GM12878 (cell line): ENCODE results near the gene ISLR2. TPM values are rescaled to one million over a fixed set of nuclear protein-coding genes. Genes with fewer than 3 reads are reported as not detected.

Source experiments
- ATAC-seq: fragments of 200-7000 bp; cut with Tn5 transposase; 3 replicates; pipeline ENCODE4 v1.9.1; 2020; ENCODE audit warnings: mild to moderate bottlenecking, moderate library complexity
- BruUV-seq: library from RNA; stranded (reverse); fragments of 400-500 nt; replicated peaks from 2 replicates; lab custom pipeline; 2021; lab: Mats Ljungman, UMichigan
- CTCF ChIA-PET: fragments of 300-600 bp; sonication (Branson Sonifier 250); formaldehyde crosslinking; extraction: SDS; loops from one replicate; lab custom pipeline; 2021; ENCODE audit warnings: inconsistent platforms; lab: Yijun Ruan, JAX
- POLR2A ChIA-PET: fragments of 350-600 bp; formaldehyde crosslinking; extraction: SDS; loops from one replicate; lab custom pipeline; 2021; ENCODE audit warnings: inconsistent platforms; lab: Charles Lee
- RAD21 ChIA-PET: fragments of 300-600 bp; sonication (Branson Sonifier 250); formaldehyde crosslinking; loops from one replicate; lab custom pipeline; 2023; ENCODE audit warnings: antibody characterized with exemption; ENCODE audit not compliant: unreplicated experiment; lab: Charles Lee
- SMC1A ChIA-PET: fragments of 300-600 bp; sonication (Branson Sonifier 250); formaldehyde crosslinking; loops from one replicate; lab custom pipeline; 2023; ENCODE audit not compliant: unreplicated experiment, uncharacterized antibody; lab: Charles Lee
- DNase-seq: peaks from one replicate; pipeline ENCODE4 v3.0.0-alpha.2; 2011; ENCODE audit warnings: low read depth, low spot score
- FAIRE-seq: peaks from 3 replicates; lab custom pipeline; 2011; peaks lifted over from hg19 to GRCh38; lab: Jason Lieb, UNC
- H2AFZ ChIP-seq: 2 replicates; pipeline ENCODE4 v1.6.0; 2011; ENCODE audit warnings: low read depth, low read length, control low read depth; ENCODE audit not compliant: control insufficient read depth
- H3K27ac ChIP-seq: 2 replicates; pipeline ENCODE4 v1.5.1; 2011; ENCODE audit warnings: control low read depth; ENCODE audit not compliant: control insufficient read depth, insufficient read depth
- H3K27me3 ChIP-seq, 2 experiments: replicated peaks in 1 of 2; 2 replicates each; pipeline versions ENCODE4 v1.6.0 to v1.6.1; 2011; ENCODE audit warnings: low read length in 1 of 2; ENCODE audit not compliant: control insufficient read depth in 2 of 2, insufficient read depth in 2 of 2
- H3K36me3 ChIP-seq, 2 experiments: 2 replicates each; pipeline ENCODE4 v1.5.1; 2011; ENCODE audit warnings: low read length in 1 of 2; ENCODE audit not compliant: control insufficient read depth in 2 of 2, insufficient read depth in 2 of 2
- H3K4me1 ChIP-seq: 2 replicates; pipeline ENCODE4 v1.6.1; 2011; ENCODE audit warnings: mild to moderate bottlenecking, low read length, moderate library complexity, mixed read lengths; ENCODE audit not compliant: control insufficient read depth, insufficient read depth
- H3K4me2 ChIP-seq: 2 replicates; pipeline ENCODE4 v1.6.0; 2011; ENCODE audit warnings: control low read depth; ENCODE audit not compliant: control insufficient read depth, insufficient read depth
- H3K4me3 ChIP-seq: fragments of 200-600 bp; sonication (generic); 2 replicates; pipeline ENCODE4 v1.5.1; 2016
- H3K79me2 ChIP-seq: 2 replicates; pipeline ENCODE4 v1.6.0; 2011; ENCODE audit warnings: low read length; ENCODE audit not compliant: control insufficient read depth, insufficient read depth
- H3K9ac ChIP-seq: 2 replicates; pipeline ENCODE4 v1.8.0; 2011; ENCODE audit warnings: low read length, control low read depth, mixed read lengths; ENCODE audit not compliant: control insufficient read depth, insufficient read depth
- H3K9me3 ChIP-seq: replicated peaks from 3 replicates; pipeline ENCODE4 v1.5.1; 2011; ENCODE audit warnings: mild to moderate bottlenecking, low read length; ENCODE audit not compliant: control insufficient read depth, insufficient read depth
- H4K20me1 ChIP-seq: 2 replicates; pipeline ENCODE4 v1.6.0; 2011; ENCODE audit not compliant: control insufficient read depth, insufficient read depth
- CBFB ChIP-seq: IDR thresholded peaks from 2 replicates; pipeline ENCODE4 v1.6.1; 2016; ENCODE audit warnings: antibody characterized with exemption, low read depth
- ESRRA ChIP-seq: IDR thresholded peaks from 2 replicates; pipeline ENCODE4 v1.6.1; 2012; ENCODE audit warnings: mild to moderate bottlenecking, low read length, improper control_type of control experiment
- POLR2A ChIP-seq: IDR thresholded peaks from 2 replicates; pipeline ENCODE4 v1.6.1; 2011; ENCODE audit warnings: low read depth, mild to moderate bottlenecking, low read length
- SRF ChIP-seq, 2 experiments: IDR thresholded peaks; 2 replicates each; pipeline ENCODE4 v1.6.1; 2011; ENCODE audit warnings: low read depth in 2 of 2, low read length in 2 of 2, mild to moderate bottlenecking in 1 of 2, moderate library complexity in 1 of 2
- WGBS: methylation state at CpG from one replicate; pipeline ENCODE4 v1.1.6; 2016; ENCODE audit warnings: low lambda C conversion rate; ENCODE audit not compliant: insufficient replicate concordance, insufficient coverage; ENCODE audit errors: missing lambda C conversion rate; 5-methylcytosine and 5-hydroxymethylcytosine counted together
- in situ Hi-C: fragments of 300-500 bp; cut with MboI; formaldehyde crosslinking; loops from 9 replicates; pipeline ENCODE4 v1.14.3; 2018; ENCODE audit warnings: mixed read lengths
- intact Hi-C: fragments of 100-400 bp; cut with micrococcal nuclease; formaldehyde crosslinking; loops from one replicate; pipeline ENCODE4 v1.14.2; 2022; ENCODE audit not compliant: unreplicated experiment
- polyA plus RNA-seq, 11 experiments: library from polyadenylated mRNA; depleted of rRNA in 4 of 11; unstranded in 6 of 11; stranded (reverse) in 5 of 11; fragments of >200 nt; fragmentation: Nextera tagmentation in 4 of 11; fragmentation: Illumina TruSeq in 1 of 11; extraction: Ambion mirVana in 4 of 11; extraction: Trizol in 1 of 11; gene quantifications; 1 replicate in 1 of 11; 2 replicates in 10 of 11; pipeline versions ENCODE4 v1.2.1 to v1.2.3, GENCODE V29; 2011 to 2016; ENCODE audit warnings: inconsistent platforms in 2 of 11, missing spikeins in 2 of 11, low read depth in 1 of 11
- total RNA-seq, 4 experiments: library from RNA; depleted of rRNA in 3 of 4; stranded (reverse); fragments of >200 nt in 3 of 4; fragmentation: Illumina TruSeq in 1 of 4; extraction: Trizol in 1 of 4; gene quantifications; 2 replicates each; pipeline versions ENCODE4 v1.2.1 to v1.2.3, GENCODE V29; 2013 to 2021
- TF ChIP-seq, protein P1 (sequence below): fragments of 450-650 bp; formaldehyde crosslinking; IDR thresholded peaks from 2 replicates; pipeline ENCODE4 v1.4.0; 2020; ENCODE audit warnings: mild to moderate bottlenecking, moderate library complexity

ISLR2 gene
- total and polyA plus RNA-seq, 10 of the 15 experiments (the other 5 are each of a cell fraction or from before 2014, with no cell fraction given) = 0.04 to 0.21 (median 0.07) TPM; not detected in 4

DNA sequence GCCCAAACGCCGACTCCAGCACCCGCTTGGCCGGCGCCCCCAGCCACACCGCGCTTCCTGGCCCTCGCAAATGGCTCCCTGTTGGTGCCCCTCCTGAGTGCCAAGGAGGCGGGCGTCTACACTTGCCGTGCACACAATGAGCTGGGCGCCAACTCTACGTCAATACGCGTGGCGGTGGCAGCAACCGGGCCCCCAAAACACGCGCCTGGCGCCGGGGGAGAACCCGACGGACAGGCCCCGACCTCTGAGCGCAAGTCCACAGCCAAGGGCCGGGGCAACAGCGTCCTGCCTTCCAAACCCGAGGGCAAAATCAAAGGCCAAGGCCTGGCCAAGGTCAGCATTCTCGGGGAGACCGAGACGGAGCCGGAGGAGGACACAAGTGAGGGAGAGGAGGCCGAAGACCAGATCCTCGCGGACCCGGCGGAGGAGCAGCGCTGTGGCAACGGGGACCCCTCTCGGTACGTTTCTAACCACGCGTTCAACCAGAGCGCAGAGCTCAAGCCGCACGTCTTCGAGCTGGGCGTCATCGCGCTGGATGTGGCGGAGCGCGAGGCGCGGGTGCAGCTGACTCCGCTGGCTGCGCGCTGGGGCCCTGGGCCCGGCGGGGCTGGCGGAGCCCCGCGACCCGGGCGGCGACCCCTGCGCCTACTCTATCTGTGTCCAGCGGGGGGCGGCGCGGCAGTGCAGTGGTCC, 3.5 kb downstream of the ISLR2 start:
- WGBS = 68% methylated on average over 52 of the region's 71 CpGs
- ChIA-PET CTCF (no interaction called here), SMC1A (no interaction called here), POLR2A (no interaction called here), RAD21 (no interaction called here)
- no peak overlapping the region for H3K27ac ChIP-seq
- peaks cover 32 to 52% of the 10 kb centered on the region in 2 experiments for H3K27me3 ChIP-seq
- no peak overlapping the region for H3K9ac ChIP-seq
- H2AFZ ChIP-seq = no peak overlapping the region
- intact Hi-C loops (no loop called here), in situ Hi-C loops (no loop called here)
- peaks cover 10% of the 10 kb centered on the region for H3K4me1 ChIP-seq
- BruUV-seq = no TSS peak
- ATAC-seq (no peak), FAIRE-seq (no peak), DNase-seq (no peak)
- no peaks in the 10 kb centered on the region for H3K36me3 ChIP-seq
- no peak overlapping the region for H3K4me2 ChIP-seq
- no peaks in the 10 kb centered on the region; the same call in 2 of the 3 replicates for H3K9me3 ChIP-seq
- H3K4me3 ChIP-seq = no peak overlapping the region
- no peaks in the 10 kb centered on the region for H4K20me1 ChIP-seq
- no peak for TF ChIP-seq POLR2A
- no peak for TF ChIP-seq CBFB
- TF ChIP-seq, protein P1, sequence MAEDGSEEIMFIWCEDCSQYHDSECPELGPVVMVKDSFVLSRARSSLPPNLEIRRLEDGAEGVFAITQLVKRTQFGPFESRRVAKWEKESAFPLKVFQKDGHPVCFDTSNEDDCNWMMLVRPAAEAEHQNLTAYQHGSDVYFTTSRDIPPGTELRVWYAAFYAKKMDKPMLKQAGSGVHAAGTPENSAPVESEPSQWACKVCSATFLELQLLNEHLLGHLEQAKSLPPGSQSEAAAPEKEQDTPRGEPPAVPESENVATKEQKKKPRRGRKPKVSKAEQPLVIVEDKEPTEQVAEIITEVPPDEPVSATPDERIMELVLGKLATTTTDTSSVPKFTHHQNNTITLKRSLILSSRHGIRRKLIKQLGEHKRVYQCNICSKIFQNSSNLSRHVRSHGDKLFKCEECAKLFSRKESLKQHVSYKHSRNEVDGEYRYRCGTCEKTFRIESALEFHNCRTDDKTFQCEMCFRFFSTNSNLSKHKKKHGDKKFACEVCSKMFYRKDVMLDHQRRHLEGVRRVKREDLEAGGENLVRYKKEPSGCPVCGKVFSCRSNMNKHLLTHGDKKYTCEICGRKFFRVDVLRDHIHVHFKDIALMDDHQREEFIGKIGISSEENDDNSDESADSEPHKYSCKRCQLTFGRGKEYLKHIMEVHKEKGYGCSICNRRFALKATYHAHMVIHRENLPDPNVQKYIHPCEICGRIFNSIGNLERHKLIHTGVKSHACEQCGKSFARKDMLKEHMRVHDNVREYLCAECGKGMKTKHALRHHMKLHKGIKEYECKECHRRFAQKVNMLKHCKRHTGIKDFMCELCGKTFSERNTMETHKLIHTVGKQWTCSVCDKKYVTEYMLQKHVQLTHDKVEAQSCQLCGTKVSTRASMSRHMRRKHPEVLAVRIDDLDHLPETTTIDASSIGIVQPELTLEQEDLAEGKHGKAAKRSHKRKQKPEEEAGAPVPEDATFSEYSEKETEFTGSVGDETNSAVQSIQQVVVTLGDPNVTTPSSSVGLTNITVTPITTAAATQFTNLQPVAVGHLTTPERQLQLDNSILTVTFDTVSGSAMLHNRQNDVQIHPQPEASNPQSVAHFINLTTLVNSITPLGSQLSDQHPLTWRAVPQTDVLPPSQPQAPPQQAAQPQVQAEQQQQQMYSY = no peak
- 0 out of 4 replicates have a peak, but pooled peaks of 1 of the 2 experiments have one; percentile 8 for TF ChIP-seq SRF (IDR thresholded peaks at IDR 0.05; ENCODE audit: low read depth in 2 of 2, low read length in 2 of 2)
- no peak for TF ChIP-seq ESRRA
- no peaks in the 10 kb centered on the region for H3K79me2 ChIP-seq
